Measurements from ENCODE around the gene CFAP97D2.
"Not testable (repeated sequence)": the region's sequence is repeated elsewhere in the genome, so short reads cannot be mapped to it uniquely, and the experiment has no call there.

Gene CFAP97D2

GRCh38 chr13:114143806-114144605, 35.1 kb upstream of the CFAP97D2 start:
- DNase-seq, result no peak

- DNase-seq, result no peak
Measured at GRCh38 chr13:114144606-114145244, 34.3 kb upstream of the CFAP97D2 start.

GRCh38 chr13:114145256-114145655, 33.8 kb upstream of the CFAP97D2 start:
- no peak for DNase-seq

DNA sequence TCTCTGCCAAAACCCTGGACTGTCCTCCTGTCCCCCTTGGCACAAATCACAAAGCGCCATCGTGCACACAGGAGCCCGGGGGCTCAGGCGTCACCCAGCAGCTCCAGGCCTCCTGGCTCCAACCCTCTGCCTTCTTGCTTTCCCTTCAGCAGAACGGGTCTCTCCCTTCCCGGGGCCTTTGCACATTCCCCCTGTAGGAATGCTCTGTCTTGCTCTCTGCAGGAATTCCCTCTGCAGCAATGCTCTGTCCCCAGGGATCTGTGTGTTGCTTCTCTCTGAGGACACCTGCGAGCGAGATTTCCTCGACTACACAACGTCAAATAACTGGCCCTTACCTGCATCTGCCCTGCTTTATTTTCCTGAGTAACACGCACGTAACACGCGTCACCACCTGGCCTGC, 33.3 kb upstream of the CFAP97D2 start:
- no peak for DNase-seq

DNA sequence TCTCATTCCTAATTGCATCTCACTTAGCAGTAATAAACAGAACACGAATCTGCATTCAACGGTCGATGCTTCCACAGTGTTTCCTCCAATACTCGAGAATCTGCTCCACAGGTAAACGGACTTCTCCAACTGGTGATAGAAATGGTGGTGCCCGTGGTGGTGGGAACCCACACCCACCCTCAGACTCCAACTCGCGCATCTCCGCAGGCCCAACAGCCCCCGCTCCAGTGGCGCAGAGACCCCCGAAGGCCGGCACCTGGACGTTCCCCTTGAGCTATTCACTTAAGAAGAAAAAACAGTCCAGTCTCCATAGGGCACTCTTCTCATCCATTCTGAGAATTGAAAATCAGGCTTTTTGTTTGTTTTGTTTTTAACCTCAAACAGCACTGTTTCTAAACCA, 32.9 kb upstream of the CFAP97D2 start:
- no peak for DNase-seq

GRCh38 chr13:114146629-114147028, 32.4 kb upstream of the CFAP97D2 start:
- DNase-seq, result no peak

- DNase-seq, result no peak
Measured at GRCh38 chr13:114147803-114148520, 31.1 kb upstream of the CFAP97D2 start.

GRCh38 chr13:114148521-114148855, 30.6 kb upstream of the CFAP97D2 start:
- peak; percentile 88 for DNase-seq

GRCh38 chr13:114148886-114149285, 30.2 kb upstream of the CFAP97D2 start:
- not testable (repeated sequence) for DNase-seq

DNA sequence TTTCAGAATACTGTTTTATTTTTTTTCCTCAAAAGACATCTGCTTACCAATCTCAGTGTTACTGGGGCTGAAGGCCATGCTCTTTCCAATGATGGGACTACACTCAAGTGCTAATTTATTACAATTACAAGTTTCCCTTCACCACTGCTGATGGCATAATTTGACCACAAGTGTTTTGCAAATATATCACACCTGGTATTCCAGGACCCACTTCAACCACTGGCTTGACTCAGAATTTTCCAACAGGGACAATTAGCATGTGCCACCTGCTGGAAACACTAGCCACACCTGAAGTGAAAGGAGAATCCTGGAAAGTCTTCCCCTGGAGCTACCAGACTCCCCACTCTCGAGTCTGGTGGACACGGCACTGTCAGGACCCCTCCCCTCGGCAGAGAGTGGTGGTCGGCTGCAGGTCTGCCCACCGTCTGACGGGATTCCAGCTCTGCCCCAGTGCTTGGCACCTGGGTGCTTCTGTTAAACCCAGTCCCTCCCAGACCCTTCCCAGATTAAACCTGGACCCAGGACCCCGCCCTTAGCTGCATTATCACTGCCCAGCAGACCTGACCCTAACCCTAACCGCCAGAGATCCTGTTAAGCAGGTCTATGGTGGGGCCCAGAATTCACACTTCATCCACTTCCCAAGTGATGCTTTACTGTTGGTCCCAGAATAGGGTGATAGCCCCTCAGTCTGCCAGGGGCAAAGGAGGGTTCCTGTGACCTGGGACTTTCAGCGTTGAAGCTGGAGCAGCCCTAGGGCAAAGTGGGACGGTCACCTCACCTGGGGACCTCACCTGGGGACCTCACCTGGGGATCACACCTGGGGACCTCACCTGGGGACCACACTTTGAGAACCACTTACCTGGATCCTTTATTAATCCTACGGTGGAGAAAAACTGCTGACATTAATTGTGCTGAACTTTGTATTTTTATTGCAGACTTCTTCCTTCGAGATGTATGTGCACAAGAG, 29.0 kb upstream of the CFAP97D2 start:
- no peak for DNase-seq

DNA sequence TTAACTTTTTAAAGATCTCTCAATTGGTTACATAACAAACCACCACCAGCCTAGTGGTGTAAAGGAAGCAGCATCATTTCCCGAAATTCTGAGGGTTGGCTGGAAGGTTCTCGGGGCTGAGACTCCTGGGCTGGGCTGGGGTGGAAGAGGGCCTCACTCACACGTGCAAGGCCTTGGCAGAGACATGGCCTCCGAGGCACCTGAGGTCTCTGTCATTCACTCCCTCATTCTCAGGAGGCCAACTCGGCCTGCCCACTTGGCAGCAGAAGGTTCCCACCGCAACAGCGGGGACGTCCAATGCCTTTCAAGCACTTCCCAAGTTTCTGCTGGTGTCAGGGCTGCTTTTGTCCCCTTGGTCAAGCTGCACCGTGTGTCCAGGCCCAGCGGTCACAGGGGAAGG, 28.0 kb upstream of the CFAP97D2 start:
- DNase-seq, result no peak

DNA sequence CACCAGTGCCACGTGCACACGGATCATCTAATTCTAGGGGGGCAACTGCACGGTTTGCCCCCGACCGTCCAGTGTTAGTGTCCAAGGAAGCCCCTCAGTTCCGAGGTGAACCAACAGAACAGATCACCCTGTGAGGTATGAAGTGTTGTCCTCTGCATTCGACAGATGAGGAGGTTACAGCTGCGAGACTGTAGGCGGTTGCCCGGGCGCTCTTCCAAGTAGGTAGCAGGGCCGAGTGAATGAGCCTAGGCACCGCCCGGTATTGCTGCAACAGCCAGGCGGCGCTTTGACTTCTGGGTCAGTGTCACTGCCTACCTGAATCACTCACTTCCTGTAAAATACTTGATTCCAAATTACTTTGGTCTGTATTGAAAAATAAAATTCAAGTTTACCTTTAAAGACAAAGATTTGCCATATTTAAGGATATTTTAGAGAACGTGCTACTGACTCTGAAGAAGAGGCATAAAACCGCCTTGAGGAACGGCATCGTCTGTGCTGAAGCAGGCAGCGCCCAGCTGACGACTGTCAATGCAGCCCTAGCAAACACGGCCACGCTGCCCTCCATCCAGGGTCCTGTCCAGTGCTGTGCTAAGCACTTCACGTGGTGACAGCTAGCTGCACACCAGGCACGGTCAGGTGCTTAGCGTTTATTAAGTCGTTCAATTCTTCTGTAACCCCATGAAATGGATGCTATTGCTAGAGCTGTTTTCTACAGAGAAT, 27.3 kb upstream of the CFAP97D2 start:
- DNase-seq, result no peak

- no peak for DNase-seq
Measured at GRCh38 chr13:114152285-114152645, 26.8 kb upstream of the CFAP97D2 start.

GRCh38 chr13:114152831-114153371, 26.2 kb upstream of the CFAP97D2 start:
- DNase-seq, result no peak

DNA sequence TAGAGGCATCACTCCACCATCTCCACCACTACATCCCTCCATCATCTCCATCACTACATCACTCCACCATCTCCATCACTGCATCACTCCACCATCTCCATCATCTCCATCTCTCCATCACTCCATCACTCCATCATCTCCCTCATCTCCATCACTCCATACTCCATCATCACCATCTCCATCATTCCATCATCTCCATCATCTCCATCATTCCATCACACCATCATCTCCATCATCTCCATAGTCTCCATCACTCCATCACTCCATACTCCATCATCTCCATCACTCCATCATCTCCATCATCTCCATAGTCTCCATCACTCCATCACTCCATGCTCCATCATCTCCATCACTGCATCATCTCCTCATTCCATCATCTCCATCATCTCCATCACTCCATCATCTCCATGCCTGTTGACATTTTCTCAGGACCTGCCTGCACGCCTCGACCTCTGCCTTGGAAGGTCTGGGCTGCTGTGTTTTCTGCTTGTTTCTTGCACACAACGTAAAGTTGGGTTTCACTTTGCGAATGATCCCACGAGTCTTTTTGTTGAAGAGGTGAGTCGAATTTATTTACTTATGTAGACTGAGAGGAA, 25.5 kb upstream of the CFAP97D2 start:
- DNase-seq, result no peak

GRCh38 chr13:114154476-114154875, 24.6 kb upstream of the CFAP97D2 start:
- DNase-seq, result no peak

DNA sequence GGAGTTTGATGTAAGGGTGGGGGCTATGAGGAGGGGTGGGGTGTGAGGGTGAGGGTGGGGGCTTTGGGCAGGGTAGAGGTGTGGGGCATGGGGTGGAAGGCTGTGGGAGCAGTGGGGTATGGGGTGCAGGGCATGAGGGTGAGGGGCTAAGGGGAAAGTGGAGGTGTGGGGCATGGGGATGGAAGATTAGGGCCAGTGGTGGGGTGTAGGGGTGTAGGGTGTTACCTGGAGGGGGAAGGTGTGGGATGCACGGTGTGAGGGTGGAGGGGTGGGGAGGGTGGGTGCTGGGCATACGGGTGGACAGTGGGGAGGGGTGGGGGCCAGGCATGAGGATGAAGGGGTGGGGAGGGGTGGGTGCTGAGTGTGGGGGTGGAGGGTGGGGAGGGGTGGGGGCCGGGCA, 23.7 kb upstream of the CFAP97D2 start:
- DNase-seq, result no peak

DNA sequence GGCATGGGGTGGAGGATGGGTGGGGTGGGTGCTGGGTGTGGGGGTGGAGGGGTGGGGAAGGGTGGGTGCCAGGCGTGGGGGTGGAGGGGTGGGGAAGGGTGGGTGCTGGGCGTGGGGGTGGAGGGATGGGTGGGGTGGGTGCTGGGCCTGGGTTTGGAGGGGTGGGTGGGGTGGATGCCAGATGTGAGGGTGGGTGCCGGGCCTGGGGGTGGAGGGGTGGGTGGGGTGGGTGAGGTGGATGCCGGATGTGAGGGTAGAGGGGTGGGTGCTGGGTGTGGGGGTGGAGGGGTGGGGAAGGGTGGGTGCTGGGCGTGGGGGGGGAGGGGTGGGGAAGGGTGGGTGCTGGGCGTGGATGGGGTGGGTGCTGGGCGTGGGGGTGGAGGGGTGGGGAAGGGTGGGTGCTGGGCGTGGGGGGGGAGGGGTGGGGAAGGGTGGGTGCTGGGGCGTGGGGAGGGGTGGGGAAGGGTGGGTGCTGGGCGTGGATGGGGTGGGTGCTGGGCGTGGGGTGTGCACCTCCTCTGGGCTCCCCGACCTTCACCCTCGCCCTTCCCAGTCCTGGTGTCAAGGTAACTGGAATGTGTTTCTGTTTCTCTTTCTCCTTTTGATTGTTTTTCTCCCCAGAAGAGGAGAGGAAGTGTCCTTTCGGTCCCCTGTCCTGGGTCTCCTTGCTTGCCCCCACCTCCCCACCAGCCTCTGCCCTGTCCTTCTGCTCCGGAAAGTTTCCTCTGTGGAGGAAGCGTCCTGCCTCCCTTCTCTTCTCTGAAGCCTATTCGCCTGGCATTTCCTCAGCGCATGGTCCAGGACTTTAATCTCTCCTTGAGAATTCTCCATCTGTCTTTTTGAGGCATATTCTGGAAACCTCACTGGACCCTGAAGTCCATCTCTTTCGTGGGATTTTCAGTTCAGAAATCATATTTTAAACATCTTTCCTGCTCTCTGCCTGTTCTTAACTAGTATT, 22.9 kb upstream of the CFAP97D2 start:
- DNase-seq, result no peak

GRCh38 chr13:114157869-114158495, 21.1 kb upstream of the CFAP97D2 start:
- no peak for DNase-seq
